Astrocyte of the cerebellum (primary cell): ENCODE data around the gene DLST.

Experiments used
- DNase-seq: peaks from one replicate; pipeline ENCODE4 v3.0.0-alpha.2; 2011; ENCODE audit warnings: low read depth
- H3K4me3 ChIP-seq: 2 replicates; pipeline ENCODE4 v1.5.1; 2011; ENCODE audit warnings: mild to moderate bottlenecking, low read depth, low read length, moderate library complexity
- CTCF ChIP-seq: IDR thresholded peaks from 2 replicates; pipeline ENCODE4 v1.5.1; 2012; ENCODE audit warnings: low read length, low read depth, moderate library complexity, mild to moderate bottlenecking; ENCODE audit errors: missing control alignments
- in situ Hi-C: cut with HindIII; loops from 2 replicates; pipeline ENCODE4 v1.10.0; 2017; ENCODE audit warnings: low sequenced_read_pairs

The DLST gene

GRCh38 chr14:74902941-74903705 lies 21.4 kb downstream of the DLST start:
- TF ChIP-seq CTCF, result no peak
- no peak for DNase-seq
- in situ Hi-C loops, result loop anchor here (5.0 to 25.0 kb wide), 3 partner anchors 41 to 184 kb away; no protein-coding TSS in a partner anchor
- no peak overlapping the region for H3K4me3 ChIP-seq

- TF ChIP-seq CTCF, result no peak
- H3K4me3 ChIP-seq, result no peak overlapping the region
- in situ Hi-C loops, result loop anchor here (5.0 to 25.0 kb wide), 3 partner anchors 43 to 182 kb away; no protein-coding TSS in a partner anchor
- no peak for DNase-seq
Measured at GRCh38 chr14:74904635-74905503, 23.2 kb downstream of the DLST start.

- TF ChIP-seq CTCF, result peak; percentile 96
- DNase-seq, result no peak
- no peak overlapping the region for H3K4me3 ChIP-seq
- in situ Hi-C loops, result loop anchor here (25.0 kb wide), 1 partner anchor 182 kb away; no protein-coding TSS in a partner anchor
Measured at GRCh38 chr14:74905595-74906142, 24.0 kb downstream of the DLST start.

- no peak for DNase-seq
- TF ChIP-seq CTCF, result peak; percentile 26
- in situ Hi-C loops, result loop anchor here (25.0 kb wide), 1 partner anchor 180 kb away; no protein-coding TSS in a partner anchor
- no peak overlapping the region for H3K4me3 ChIP-seq
Measured at GRCh38 chr14:74906925-74907521, 25.3 kb downstream of the DLST start.

- in situ Hi-C loops, result loop anchor here (25.0 kb wide), 1 partner anchor 180 kb away; no protein-coding TSS in a partner anchor
- no peak for TF ChIP-seq CTCF
- H3K4me3 ChIP-seq, result no peak overlapping the region
- DNase-seq, result no peak
Measured at GRCh38 chr14:74907744-74908143, 26.0 kb downstream of the DLST start.

GRCh38 chr14:74908861-74909341 lies 27.2 kb downstream of the DLST start:
- H3K4me3 ChIP-seq, result no peak overlapping the region
- DNase-seq, result no peak
- no peak for TF ChIP-seq CTCF
- in situ Hi-C loops, result loop anchor here (25.0 kb wide), 1 partner anchor 178 kb away; no protein-coding TSS in a partner anchor
